HG02642 (cell line): ENCODE measurements around the gene NEK2.
A peak's percentile ranks its signal among the peaks of the same experiment; 100 is the strongest.
"Not testable (repeated sequence)": the region's sequence is repeated elsewhere in the genome, so short reads cannot be mapped to it uniquely, and the experiment has no call there.

Source experiments
- ATAC-seq: cut with Tn5 transposase; IDR thresholded peaks from one replicate; pipeline ENCODE4 v1.9.1; 2021; ENCODE audit warnings: mild to moderate bottlenecking; ENCODE audit not compliant: unreplicated experiment, poor library complexity

The NEK2 gene

GRCh38 chr1:211675230-211676105 lies at the start of gene NEK2:
Gene NEK2, minus strand, starts transcription at chr1:211675621. Its CDS starts 142 bp downstream, at chr1:211675479.
- ATAC-seq: peak; percentile 98

DNA sequence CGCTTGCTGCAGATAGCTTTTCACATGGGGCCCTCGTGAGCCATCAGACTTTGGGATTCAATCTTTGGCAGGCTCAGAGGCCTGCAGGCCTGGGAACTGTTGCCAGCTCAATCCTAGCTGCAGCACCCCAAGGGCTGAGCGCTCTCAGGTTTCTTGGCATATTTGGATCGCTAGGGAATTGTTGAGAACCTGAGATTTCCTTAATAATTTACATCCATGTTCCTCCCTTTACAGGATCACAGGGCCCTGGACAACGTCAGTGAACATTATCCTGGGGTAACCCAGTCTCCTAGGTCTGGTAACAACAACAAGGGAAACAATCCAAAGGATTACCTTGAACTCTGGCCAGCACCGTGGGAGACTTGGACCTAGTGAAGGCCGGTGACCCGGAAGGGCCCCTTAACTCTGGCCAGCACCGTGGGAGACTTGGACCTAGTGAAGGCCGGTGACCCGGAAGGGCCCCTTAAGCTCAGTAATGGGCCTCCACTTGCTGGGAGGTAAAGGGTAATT lies 49.3 kb upstream of the NEK2 start:
- ATAC-seq: no peak

GRCh38 chr1:211723273-211723672 lies 47.9 kb upstream of the NEK2 start:
- ATAC-seq: no peak

GRCh38 chr1:211722277-211723175 lies 47.1 kb upstream of the NEK2 start:
- no peak for ATAC-seq

DNA sequence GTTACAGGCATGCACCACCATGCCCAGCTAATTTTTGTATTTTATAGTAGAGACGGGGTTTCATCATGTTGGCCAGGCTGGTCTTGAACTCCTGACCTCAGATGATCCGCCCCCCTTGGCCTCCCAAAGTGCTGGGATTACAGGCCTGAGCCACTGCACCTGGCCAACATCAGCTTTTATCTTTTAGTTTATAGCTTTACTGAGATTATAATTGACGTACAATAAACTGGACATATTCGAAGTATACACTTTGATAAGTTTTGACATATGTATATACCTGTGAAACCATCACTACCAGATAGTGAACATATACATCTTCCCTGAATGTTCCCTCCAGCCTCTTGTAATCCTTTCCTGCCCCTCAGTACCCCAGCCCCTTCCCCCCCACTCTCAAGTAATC lies 41.1 kb upstream of the NEK2 start:
- not testable (repeated sequence) for ATAC-seq

DNA sequence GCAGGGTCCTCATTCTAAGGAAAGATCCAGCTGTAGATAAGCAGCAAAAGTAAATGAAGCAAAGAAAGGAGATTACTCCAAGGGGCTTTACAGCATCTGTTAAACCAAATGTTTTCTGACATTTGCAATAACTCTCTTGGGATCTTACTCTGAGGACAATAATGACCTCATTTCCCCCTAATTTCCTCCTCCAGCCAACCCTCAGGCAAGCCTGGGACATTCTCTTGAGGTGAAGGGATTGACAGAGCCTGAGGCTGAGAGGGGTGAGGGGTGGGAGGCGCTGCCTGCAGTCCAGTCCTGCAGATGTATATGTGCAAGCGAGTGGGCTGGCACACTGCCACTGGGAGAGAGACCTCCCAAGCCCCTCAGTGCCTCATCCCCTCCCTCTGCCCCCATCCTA lies 40.5 kb upstream of the NEK2 start:
- no peak for ATAC-seq

DNA sequence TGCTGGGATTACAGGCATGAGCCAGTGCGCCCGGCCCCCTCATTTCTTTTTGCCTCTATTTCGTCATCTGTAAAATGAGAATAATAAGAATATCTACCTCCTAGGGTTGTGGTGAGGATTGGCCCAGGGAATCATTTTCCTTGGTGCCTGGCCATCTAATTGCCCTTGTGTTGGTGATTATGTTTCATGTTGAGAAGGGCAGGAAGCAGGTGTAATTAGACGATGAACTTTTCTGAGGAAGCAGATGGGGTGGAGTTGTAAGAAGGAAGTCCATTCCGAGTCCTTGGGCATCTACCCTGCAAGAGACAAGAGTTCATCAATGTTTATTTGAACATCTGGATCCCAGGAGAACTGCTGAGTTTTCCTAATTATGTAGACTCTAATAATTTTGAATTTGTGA lies 38.7 kb upstream of the NEK2 start:
- ATAC-seq: no peak

DNA sequence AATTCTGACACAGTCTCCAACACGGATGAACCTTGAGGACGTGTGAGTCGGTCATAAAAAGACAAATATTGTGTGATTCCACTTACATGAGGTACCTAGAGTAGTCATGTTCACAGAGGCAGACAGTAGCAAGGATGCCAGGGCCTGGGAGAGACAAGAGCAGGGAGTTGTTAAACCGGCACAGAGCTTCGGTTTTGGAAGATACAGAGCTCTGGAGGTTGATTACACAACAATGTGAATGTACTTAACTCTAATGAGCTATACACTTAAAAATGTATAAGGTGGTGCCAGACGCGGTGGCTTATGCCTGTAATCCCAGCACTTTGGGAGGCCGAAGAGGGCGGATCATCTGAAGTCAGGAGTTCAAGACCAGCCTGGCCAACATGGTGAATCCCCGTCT lies 37.8 kb upstream of the NEK2 start:
- ATAC-seq: no peak

GRCh38 chr1:211711315-211711705 lies 35.9 kb upstream of the NEK2 start:
- no peak for ATAC-seq

DNA sequence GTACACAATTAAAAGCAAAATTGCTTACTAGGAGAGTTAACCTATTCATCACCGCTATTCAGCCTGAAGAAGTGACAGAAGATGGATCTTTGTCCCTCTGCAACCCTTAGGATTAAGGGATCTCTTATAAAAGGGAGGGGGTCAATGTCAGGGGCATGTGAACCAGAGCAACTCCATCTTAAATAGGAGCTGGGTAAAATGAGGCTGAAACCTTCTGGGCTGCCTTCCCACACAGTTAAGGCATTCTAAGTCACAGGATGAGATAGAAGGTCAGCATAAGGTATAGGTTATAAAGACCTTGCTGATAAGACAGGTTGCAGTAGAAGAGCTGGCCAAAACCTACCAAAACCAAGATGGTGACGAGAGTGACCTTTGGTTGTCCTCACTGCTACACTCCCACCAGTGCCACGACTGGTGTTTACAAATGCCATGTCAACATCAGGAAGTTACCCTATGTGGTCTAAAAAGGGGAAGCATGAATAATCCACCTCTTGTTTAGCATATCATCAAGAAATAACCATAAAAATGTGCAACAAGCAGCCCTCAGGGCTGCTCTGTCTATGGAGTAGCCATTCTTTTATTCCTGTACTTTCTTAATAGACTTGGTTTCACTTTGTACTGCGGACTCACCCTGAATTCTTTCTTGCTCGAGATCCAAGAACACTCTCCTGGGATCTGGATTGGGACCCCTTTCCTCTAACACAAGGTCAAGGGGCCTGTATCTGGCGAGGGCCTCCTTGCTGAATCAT lies 35.3 kb upstream of the NEK2 start:
- no peak for ATAC-seq

DNA sequence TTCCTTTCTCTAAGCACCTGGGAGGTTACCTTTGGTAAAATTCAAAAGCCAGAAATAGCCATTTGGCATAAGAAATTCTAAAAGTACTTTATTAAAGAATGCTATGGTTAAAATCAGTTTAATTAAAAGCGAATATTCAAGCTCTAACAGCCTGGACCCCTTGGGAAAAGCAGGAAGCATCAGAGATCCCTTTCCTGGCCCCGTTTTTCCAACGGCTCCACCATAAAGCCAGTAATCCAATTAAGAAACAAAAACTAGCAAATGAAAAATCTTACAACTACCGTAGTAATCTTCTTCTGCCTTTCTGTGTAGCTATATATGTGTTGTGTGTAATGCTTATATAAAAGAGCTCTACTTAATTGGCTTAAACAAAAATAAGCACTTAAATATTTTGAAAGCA lies 33.5 kb upstream of the NEK2 start:
- no peak for ATAC-seq

GRCh38 chr1:211708006-211708405 lies 32.6 kb upstream of the NEK2 start:
- ATAC-seq: no peak

DNA sequence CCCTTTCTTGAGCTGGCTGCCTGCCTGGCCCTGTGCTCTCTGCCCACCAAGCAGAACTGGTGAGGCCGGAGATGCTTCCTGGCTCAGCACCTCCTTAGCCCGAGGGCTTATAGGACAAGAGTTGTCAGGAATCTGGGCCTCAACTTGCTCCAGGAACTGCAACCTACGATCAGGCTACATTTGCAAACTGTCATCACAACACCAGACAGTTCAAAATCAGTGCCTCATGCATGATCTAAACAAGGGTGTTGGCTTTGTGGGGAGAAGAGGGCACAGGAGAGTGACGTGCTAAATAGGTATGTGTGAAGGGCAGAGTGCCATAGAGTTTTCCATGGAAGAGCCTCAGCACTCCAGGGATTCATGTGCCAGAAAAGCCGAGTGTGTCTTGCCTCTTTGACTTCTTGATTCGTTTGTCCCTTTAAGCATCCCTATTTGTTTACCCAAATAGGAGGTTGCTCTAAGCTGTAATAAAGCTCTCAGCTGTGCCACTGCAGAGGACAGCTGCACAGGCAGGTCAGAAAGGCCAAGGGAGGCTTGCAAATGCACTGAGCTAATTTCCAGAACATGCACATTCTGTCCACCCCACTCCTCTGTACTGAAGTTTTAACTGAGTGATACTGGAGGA lies 30.2 kb upstream of the NEK2 start:
- ATAC-seq: no peak

- no peak for ATAC-seq
These were observed 29.1 kb upstream of the NEK2 start for GRCh38 chr1:211704543-211704942.

DNA sequence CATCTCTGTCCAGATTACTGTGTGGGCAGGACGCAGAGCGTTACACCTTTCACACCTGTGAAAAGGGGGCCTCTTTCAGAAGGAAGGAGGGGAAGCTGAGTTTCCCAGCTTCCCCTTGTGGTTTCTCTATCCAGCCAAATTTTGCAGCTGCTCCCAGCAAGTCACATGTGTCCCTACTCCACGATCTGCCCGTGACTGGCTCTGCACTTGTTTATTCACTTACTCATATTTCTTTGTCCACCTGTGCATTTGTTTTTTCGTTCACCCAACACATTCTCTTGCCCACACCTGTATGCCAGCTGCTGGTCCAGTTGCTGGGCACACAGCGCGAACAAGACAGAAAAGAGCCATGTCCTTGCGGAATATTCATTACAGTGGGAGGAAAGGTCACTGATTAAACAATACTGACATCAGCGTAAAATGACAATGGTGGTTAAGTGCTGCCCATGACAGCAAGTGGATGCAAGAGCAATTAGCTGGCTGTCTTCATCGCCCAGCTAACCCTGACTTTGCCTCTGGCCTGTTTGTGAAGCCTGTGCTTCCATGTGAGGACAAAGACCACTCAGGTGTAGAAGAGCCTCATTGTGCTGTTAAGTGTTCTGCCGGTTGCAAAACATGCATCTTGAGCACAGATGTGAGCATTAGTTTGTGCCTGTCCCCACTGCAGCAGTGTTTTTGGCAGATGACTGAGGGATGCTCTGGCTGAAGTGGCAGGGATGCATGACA lies 28.6 kb upstream of the NEK2 start:
- no peak for ATAC-seq

DNA sequence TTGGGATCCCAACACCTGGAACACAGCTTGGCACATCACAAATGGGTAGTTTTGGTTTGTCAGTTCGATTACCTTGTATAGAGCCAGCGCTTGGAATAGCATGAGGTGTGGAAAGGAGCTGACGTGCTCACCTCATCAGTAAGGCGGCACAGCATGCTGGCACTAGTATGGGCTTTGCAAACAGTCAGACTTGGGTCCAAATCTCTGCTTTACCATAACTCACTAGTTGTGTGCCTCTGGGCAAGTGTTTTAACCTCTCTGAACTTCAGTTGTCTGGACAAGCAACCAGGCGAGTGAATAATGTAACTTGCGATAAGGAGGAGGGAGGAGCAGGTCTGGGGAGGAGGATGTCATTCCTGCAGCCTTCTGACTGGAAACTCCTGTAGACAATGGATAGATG lies 26.3 kb upstream of the NEK2 start:
- ATAC-seq: no peak

- no peak for ATAC-seq
These were observed 23.6 kb upstream of the NEK2 start for GRCh38 chr1:211699059-211699458.

DNA sequence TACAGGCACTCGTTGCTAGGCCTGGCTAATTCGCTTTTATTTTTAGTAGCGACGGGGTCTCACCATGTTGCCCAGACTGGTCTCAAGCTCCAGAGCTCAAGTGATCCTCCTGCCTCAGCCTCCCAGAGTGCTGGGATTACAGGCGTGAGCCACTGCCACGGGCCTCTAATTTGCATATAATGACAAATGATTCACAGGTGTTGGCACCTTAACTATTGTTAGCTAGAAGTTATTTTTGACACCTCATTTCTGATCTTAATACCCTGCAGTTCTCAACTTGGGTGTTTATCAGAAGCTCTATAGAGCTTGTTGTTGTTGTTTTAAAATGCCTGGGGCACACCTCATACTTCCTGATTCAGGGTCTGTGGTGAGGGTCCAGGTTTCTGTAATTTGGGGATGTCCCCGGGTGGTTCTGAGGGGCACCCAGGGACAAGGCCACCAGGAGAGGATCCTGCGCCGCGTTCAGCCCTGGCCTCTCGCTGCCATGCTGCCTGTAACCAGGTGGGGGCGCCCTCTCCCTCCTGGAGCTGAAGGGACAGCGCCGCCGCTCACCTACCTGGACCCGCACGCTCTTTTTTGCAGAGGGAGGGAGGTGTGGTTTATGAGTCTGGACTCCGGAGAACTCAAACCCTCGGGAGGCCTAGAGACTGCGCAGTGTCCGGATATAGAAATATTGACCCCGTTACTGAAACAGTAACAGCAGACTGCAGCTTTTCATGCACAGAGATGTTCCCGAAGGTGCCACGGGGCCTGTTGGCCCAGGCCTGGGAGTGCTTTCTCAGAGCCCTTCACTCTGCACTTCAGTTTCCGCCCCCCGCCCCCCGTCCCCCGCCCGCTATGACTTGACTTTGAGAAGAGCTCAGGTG lies 23.0 kb upstream of the NEK2 start:
- ATAC-seq: peak; percentile 64
